HL-60 (cell line): ENCODE results near the gene PLCD4.

Source experiments
- DNase-seq, 2 experiments: peaks; one replicate each; pipeline ENCODE4 v3.0.0-alpha.2; 2010 to 2020; ENCODE audit warnings: low read depth in 1 of 2, low spot score in 1 of 2
- H3K27ac ChIP-seq: fragments of 250-450 bp; sonication (Bioruptor Pico); replicated peaks from 2 replicates; pipeline ENCODE4 v1.5.1; 2020; ENCODE audit warnings: mild to moderate bottlenecking, moderate library complexity
- H3K27me3 ChIP-seq: fragments of 250-450 bp; sonication (Bioruptor Pico); 2 replicates; pipeline ENCODE4 v1.5.1; 2021; ENCODE audit warnings: mild to moderate bottlenecking, moderate library complexity; ENCODE audit not compliant: insufficient read depth, poor library complexity, severe bottlenecking
- H3K4me3 ChIP-seq: replicated peaks from 2 replicates; pipeline ENCODE4 v1.5.1; 2011; ENCODE audit warnings: mild to moderate bottlenecking, control low read depth, low read length; ENCODE audit not compliant: insufficient read depth
- GABPA ChIP-seq: IDR thresholded peaks from 2 replicates; pipeline ENCODE4 v1.6.1; 2012; ENCODE audit warnings: low read depth
- POLR2AphosphoS5 ChIP-seq: IDR thresholded peaks from 2 replicates; pipeline ENCODE4 v1.6.1; 2012; ENCODE audit warnings: low read depth
- SPI1 ChIP-seq: IDR thresholded peaks from 2 replicates; pipeline ENCODE4 v1.6.1; 2012; ENCODE audit warnings: low read depth, mild to moderate bottlenecking, borderline replicate concordance
- TF ChIP-seq, protein P1 (sequence below): IDR thresholded peaks from one replicate; pipeline ENCODE4 v1.5.1; 2011; ENCODE audit warnings: low read length, control low read depth, inconsistent platforms; ENCODE audit not compliant: insufficient read depth
- TF ChIP-seq, protein P2 (sequence below): IDR thresholded peaks from 2 replicates; pipeline ENCODE4 v1.6.1; 2012; ENCODE audit warnings: low read depth; ENCODE audit not compliant: insufficient replicate concordance

Gene PLCD4

DNA sequence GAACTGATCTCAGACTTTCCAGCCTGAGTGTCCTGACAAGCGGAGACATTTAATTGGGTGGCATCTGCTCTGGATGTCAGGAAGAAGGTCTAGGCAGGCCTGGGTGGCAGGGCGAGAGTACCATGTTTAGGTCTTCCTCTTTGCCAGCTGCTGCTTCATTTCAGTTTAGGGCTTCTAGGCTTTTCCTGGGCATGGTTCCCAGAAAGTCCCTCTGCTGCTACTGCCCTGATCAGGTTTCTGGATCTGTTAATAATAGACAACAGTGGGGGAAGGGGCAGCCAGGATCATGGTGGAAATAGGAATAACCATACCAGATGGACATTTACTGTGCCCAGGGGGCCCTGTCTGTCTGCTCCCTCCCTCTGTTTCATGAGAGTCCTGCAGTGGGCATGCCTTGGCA, 2.3 kb upstream of the PLCD4 start:
- no peak overlapping the region for H3K27ac ChIP-seq
- no peak for DNase-seq
- no peak overlapping the region for H3K4me3 ChIP-seq
- TF ChIP-seq, protein P1, sequence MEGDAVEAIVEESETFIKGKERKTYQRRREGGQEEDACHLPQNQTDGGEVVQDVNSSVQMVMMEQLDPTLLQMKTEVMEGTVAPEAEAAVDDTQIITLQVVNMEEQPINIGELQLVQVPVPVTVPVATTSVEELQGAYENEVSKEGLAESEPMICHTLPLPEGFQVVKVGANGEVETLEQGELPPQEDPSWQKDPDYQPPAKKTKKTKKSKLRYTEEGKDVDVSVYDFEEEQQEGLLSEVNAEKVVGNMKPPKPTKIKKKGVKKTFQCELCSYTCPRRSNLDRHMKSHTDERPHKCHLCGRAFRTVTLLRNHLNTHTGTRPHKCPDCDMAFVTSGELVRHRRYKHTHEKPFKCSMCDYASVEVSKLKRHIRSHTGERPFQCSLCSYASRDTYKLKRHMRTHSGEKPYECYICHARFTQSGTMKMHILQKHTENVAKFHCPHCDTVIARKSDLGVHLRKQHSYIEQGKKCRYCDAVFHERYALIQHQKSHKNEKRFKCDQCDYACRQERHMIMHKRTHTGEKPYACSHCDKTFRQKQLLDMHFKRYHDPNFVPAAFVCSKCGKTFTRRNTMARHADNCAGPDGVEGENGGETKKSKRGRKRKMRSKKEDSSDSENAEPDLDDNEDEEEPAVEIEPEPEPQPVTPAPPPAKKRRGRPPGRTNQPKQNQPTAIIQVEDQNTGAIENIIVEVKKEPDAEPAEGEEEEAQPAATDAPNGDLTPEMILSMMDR: no peak
- TF ChIP-seq GABPA: no peak
- no peak for TF ChIP-seq POLR2AphosphoS5
- TF ChIP-seq, protein P2, sequence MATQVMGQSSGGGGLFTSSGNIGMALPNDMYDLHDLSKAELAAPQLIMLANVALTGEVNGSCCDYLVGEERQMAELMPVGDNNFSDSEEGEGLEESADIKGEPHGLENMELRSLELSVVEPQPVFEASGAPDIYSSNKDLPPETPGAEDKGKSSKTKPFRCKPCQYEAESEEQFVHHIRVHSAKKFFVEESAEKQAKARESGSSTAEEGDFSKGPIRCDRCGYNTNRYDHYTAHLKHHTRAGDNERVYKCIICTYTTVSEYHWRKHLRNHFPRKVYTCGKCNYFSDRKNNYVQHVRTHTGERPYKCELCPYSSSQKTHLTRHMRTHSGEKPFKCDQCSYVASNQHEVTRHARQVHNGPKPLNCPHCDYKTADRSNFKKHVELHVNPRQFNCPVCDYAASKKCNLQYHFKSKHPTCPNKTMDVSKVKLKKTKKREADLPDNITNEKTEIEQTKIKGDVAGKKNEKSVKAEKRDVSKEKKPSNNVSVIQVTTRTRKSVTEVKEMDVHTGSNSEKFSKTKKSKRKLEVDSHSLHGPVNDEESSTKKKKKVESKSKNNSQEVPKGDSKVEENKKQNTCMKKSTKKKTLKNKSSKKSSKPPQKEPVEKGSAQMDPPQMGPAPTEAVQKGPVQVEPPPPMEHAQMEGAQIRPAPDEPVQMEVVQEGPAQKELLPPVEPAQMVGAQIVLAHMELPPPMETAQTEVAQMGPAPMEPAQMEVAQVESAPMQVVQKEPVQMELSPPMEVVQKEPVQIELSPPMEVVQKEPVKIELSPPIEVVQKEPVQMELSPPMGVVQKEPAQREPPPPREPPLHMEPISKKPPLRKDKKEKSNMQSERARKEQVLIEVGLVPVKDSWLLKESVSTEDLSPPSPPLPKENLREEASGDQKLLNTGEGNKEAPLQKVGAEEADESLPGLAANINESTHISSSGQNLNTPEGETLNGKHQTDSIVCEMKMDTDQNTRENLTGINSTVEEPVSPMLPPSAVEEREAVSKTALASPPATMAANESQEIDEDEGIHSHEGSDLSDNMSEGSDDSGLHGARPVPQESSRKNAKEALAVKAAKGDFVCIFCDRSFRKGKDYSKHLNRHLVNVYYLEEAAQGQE: no peak
- no peak for TF ChIP-seq SPI1
- no peaks in the 10 kb centered on the region for H3K27me3 ChIP-seq

DNA sequence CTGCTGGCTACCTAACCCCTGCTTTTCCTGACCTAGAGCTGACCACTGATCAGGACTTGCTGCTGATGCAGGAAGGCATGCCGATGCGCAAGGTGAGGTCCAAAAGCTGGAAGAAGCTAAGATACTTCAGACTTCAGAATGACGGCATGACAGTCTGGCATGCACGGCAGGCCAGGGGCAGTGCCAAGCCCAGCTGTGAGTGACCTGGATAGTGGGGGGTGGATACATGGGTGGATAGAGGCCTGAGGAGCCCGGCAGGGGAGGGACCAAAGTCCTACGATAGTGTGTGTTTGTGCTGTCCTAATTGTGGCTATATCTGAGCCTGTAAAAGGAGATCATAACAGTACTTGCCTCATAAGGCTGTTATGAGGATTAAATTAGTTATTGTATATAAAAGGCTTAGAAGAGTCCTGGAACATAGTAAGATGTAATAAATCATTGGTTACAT, 8.2 kb downstream of the PLCD4 start:
- Histone ChIP-seq H3K27ac (no peak overlapping the region), H3K27me3 (no peaks in the 10 kb centered on the region), H3K4me3 (no peak overlapping the region)
- no peak for TF ChIP-seq GABPA
- no peak for TF ChIP-seq POLR2AphosphoS5
- TF ChIP-seq SPI1: no peak
- TF ChIP-seq, protein P1: no peak
- TF ChIP-seq, protein P2: no peak
- no peak for DNase-seq

DNA sequence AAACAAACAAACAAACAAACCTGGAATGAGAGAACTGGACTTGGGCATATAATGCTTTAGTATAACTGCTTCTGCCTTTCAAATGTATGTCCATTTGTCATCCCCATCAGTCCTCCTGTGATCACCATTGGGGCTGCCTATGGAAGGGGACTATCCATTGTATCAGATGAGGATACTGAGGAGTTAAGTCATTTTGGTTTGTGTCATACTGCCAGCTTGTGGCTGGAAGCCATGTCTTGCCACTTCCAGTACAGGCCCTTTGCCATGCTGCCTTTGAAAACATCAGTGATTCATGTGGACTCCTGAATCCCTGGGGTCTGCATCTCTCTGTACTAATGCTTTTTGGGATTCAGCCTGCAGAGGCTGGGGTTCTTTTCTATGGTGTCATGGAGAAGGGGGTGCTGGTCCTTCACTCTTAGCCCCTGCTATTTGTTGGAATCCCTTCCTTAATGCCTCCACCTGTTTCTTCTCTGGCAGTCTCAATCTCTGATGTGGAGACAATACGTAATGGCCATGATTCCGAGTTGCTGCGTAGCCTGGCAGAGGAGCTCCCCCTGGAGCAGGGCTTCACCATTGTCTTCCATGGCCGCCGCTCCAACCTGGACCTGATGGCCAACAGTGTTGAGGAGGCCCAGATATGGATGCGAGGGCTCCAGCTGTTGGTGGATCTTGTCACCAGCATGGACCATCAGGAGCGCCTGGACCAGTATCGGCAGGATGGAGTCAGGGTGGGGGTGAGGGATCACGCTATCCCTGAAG, 10.6 kb downstream of the PLCD4 start:
- TF ChIP-seq, protein P2: no peak
- TF ChIP-seq GABPA (no peak), POLR2AphosphoS5 (no peak), SPI1 (no peak)
- TF ChIP-seq, protein P1: no peak
- DNase-seq: no peak
- Histone ChIP-seq H3K27me3 (no peaks in the 10 kb centered on the region), H3K4me3 (no peak overlapping the region), H3K27ac (no peak overlapping the region)
